ENCODE data around the gene APOB. TPM values are rescaled to one million over a fixed set of nuclear protein-coding genes. Genes with fewer than 3 reads are reported as not detected.

Gene APOB
- total RNA-seq, 2 experiments from 2014 or later, result not detected

DNA sequence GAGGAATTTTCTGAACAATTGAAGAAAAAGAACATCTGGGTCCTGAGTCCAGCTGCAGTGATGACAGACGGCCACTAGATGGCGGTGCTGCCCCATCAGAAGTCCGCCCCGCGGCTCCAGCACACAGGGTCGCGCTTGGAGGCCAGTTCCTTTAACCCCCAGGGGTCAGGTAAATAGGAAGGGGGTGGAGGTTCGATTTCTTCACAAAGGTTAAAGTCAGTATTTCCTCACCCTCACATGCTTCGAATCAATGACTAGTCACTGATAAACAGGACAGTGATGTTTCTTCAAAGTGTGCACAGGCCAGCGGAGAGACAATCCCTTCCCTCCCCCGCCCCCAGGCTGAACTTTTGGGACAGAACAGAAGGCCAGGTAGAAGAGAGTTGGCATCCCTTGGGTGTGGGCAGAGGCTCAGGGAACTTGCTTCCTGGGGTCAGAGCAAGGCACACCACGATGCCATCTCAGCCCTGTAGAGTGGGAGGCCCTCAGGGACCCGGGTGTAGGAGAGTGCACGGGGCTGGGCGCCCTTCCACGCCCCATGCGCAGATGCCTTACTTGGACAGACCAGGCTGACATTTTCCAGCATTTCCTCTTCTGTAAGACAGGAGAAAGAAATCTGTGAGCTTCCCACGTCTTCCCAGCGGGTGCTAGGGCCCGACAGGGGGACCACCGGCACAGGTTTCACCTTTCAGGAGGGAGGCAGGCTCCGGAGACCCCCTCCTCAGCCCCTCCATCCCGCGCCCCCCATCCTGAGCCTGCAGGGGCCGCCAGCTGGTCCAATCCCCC, 722 bp downstream of the APOB start:
- H3K27ac Mint-ChIP-seq, result no peak overlapping the region
- DNase-seq, result peak; percentile 69
- H3K36me3 Mint-ChIP-seq, result no peaks in the 10 kb centered on the region
- peaks cover 27% of the 10 kb centered on the region for H3K27me3 Mint-ChIP-seq
- intact Hi-C loops (cut with micrococcal nuclease), result loop anchor here (1.0 to 5.0 kb wide), 3 partner anchors 75 to 381 kb away; no protein-coding TSS in a partner anchor
- no peak overlapping the region for H3K4me3 Mint-ChIP-seq
- H3K4me1 Mint-ChIP-seq (ENCODE audit: low read depth), result peaks cover 3% of the 10 kb centered on the region
- H3K9me3 Mint-ChIP-seq, result no peaks in the 10 kb centered on the region
- ChIA-PET CTCF (interaction anchor here (0.7 to 3.2 kb wide), 14 partner anchors 9 to 382 kb away, joined by 3 to 30 read pairs (median 3); no protein-coding TSS in a partner anchor), POLR2A (no interaction called here)

DNA sequence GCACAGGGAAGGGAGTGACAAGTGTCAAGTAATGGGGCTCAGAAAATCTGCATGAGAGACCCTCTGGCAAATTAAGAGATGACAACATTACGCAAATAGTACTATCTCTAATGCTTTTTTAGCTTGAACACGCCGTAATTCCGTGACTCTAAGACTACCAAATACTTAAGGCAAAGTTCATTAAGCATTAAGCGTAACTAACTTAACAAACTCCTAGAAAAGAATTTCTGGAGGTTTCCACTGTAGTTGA, 1.2 kb downstream of the APOB start:
- ChIA-PET POLR2A (no interaction called here), CTCF (interaction anchor here (0.7 to 3.2 kb wide), 13 partner anchors 9 to 381 kb away, joined by 3 to 30 read pairs (median 3); no protein-coding TSS in a partner anchor)
- Mint-ChIP-seq H3K4me3 (no peak overlapping the region), H3K9me3 (no peaks in the 10 kb centered on the region), H3K27ac (no peak overlapping the region), H3K27me3 (peaks cover 27% of the 10 kb centered on the region), H3K4me1 (ENCODE audit: low read depth) (peaks cover 3% of the 10 kb centered on the region), H3K36me3 (no peaks in the 10 kb centered on the region)
- no peak for DNase-seq
- intact Hi-C loops (cut with micrococcal nuclease), result loop anchor here (5.0 kb wide), 1 partner anchor 380 kb away; no protein-coding TSS in a partner anchor

DNA sequence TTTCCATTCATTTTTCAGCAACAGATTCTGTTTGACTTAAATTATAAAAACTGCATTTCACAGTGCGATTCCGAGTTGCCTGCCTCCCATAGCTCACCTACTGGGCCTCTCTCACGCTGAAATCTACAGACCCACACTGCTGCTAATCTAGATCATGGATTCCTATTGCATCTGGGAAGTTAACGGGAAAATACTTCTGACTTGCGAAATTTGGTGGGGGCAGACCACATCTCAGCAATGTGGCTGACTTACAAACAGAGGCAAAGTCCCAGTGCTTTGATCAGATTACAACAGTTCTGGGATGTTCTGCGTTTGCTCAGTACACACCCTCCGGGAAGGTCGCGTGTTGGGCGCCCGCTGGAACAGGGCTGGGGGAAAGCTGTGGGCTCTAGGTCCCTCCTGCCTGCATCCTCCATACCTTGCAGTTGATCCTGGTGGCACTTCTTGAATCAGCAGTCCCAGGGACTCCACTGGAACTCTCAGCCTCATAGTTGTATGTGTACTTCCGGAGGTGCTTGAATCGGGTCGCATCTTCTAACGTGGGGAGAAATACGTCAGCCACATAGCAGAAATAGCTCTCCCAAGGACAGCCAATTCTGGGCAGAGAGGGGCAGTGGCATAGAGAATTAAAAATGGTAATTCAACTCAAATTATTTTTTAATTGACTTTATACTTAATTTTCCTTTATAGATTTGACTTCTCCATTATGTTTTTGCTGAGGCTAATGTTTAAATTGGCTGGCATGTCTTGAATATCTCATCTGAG, 1.7 kb downstream of the APOB start:
- Mint-ChIP-seq H3K27ac (no peak overlapping the region), H3K4me3 (no peak overlapping the region), H3K27me3 (peaks cover 27% of the 10 kb centered on the region), H3K36me3 (no peaks in the 10 kb centered on the region), H3K4me1 (ENCODE audit: low read depth) (peaks cover 3% of the 10 kb centered on the region), H3K9me3 (no peaks in the 10 kb centered on the region)
- intact Hi-C loops (cut with micrococcal nuclease), result loop anchor here (5.0 kb wide), 1 partner anchor 380 kb away; no protein-coding TSS in a partner anchor
- ChIA-PET CTCF (interaction anchor here (0.7 to 3.2 kb wide), 13 partner anchors 8 to 381 kb away, joined by 3 to 30 read pairs (median 3); no protein-coding TSS in a partner anchor), POLR2A (no interaction called here)
- DNase-seq, result no peak

DNA sequence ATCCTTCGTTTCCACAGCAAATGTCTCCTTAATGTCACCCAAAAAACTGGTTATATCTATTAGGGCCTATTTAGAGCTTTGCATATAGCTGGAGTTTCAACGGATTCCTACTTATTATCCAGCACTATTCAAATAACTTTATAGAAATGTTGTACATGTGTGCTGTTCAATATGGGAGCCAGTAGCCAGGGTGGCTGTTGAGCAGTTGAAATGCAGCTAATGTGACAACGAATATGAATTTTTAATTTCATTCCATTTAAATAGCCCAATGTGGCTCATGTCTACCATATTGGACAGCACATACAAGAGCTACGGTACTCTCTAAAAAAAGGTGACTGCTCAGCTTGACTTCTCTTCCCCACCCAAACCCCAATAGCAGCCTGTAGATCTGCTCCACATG, 2.4 kb downstream of the APOB start:
- CTCF ChIA-PET, result interaction anchor here (3.2 kb wide), 1 partner anchor 276 kb away, joined by 30 read pairs; no protein-coding TSS in a partner anchor
- intact Hi-C loops (cut with micrococcal nuclease), result loop anchor here (5.0 kb wide), 1 partner anchor 379 kb away; no protein-coding TSS in a partner anchor
- Mint-ChIP-seq H3K36me3 (no peaks in the 10 kb centered on the region), H3K4me3 (no peak overlapping the region), H3K27ac (no peak overlapping the region), H3K27me3 (peaks cover 27% of the 10 kb centered on the region), H3K9me3 (no peaks in the 10 kb centered on the region), H3K4me1 (ENCODE audit: low read depth) (peaks cover 3% of the 10 kb centered on the region)
- DNase-seq, result no peak
- POLR2A ChIA-PET, result no interaction called here

DNA sequence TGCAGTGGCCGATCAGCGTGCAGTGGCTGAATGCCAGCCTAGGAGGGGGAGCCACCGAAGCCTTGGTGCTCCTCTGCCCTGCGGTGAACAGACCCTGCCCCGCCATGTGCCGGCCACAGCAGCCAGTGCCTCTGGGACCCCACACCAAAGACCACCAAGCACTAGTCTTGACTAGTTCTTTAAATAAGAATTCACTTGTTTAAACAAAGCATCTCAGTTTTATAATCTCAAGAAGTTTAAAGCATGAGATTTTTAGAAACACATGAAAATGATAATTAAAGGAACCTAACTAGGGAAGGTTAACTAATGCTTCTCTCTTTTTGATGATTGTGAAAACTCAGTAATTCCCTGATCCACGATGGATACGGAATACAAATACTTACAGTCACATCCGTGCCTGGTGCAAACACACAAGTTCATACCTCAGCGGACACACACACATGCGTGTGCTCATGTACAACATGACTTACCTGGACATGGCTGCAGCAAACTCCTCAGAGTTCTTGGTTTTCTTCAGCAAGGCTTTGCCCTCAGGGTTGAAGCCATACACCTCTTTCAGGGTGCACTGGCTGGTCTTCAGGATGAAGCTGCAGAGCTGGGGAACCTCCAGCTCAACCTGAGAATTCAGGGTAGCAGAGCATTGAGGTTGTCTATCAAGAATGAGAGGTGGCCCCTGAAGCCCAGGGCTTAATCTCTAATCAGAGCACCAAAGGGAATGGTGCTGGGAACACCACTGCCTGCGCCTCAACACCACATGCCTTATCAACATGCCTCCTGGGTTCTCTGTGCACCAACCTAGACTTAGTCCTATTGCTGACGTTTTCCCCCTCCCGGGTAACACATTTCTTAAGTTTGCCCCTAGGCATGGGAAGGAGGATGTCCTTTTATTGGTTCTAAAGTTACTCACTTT, 3.1 kb downstream of the APOB start:
- Mint-ChIP-seq H3K36me3 (no peaks in the 10 kb centered on the region), H3K27ac (no peak overlapping the region), H3K27me3 (peaks cover 24% of the 10 kb centered on the region), H3K4me3 (no peak overlapping the region), H3K9me3 (no peaks in the 10 kb centered on the region), H3K4me1 (ENCODE audit: low read depth) (peaks cover 3% of the 10 kb centered on the region)
- ChIA-PET POLR2A (no interaction called here), CTCF (interaction anchor here (3.2 kb wide), 1 partner anchor 277 kb away, joined by 30 read pairs; no protein-coding TSS in a partner anchor)
- intact Hi-C loops (cut with micrococcal nuclease), result loop anchor here (5.0 kb wide), 1 partner anchor 378 kb away; no protein-coding TSS in a partner anchor
- DNase-seq, result no peak

DNA sequence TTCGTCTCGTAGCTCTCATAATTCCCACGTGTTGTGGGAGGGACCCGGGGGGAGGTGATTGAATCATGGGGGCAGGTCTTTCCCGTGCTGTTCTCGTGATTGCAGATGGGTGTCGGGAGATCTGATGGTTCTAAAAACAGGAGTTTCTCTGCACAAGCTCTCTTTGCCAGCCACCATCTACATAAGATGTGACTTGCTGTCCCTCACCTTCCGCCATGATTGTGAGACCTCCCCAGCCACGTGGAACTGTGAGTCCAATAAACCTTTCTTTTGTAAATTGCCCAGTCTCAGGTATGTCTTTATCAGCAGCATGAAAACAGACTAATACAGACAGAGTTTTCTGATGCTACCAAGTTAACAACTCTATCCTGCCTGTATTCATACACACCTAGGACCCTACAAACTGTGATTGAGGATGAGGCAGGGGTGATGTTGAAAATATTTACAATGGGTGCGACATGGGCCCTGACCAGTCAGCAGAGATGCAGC, 3.9 kb downstream of the APOB start:
- H3K9me3 Mint-ChIP-seq, result no peaks in the 10 kb centered on the region
- ChIA-PET POLR2A (no interaction called here), CTCF (no interaction called here)
- H3K27ac Mint-ChIP-seq, result no peak overlapping the region
- H3K4me1 Mint-ChIP-seq (ENCODE audit: low read depth), result peaks cover 3% of the 10 kb centered on the region
- no peak for DNase-seq
- intact Hi-C loops (cut with micrococcal nuclease), result loop anchor here (5.0 kb wide), 1 partner anchor 378 kb away; no protein-coding TSS in a partner anchor
- H3K4me3 Mint-ChIP-seq, result no peak overlapping the region
- peaks cover 19% of the 10 kb centered on the region for H3K27me3 Mint-ChIP-seq
- H3K36me3 Mint-ChIP-seq, result no peaks in the 10 kb centered on the region

DNA sequence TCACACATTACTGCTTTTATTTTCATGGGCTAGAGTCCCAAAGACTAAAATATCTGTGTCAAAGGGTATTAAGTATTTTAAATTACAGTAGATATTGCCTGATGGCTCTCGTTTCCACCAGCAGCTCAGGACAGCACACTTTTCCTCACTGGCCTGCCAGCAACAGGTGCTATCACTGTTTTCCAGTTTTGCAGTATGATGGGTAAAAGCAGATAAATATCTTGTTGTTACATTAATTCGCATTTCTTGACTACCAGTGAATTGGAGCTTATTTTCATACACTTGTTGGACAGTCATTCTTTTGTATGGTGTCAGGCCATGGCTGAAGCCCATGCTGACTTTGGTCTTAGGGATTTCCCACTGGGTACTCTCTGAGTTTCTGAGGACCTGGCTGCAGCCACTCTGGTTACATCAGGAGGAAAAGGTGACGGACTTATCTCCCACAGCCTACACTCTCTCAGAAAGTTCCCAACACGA, 4.8 kb downstream of the APOB start:
- Mint-ChIP-seq H3K9me3 (no peaks in the 10 kb centered on the region), H3K36me3 (no peaks in the 10 kb centered on the region), H3K27ac (no peak overlapping the region), H3K27me3 (peaks cover 11% of the 10 kb centered on the region), H3K4me1 (ENCODE audit: low read depth) (peaks cover 3% of the 10 kb centered on the region), H3K4me3 (no peak overlapping the region)
- no peak for DNase-seq
- intact Hi-C loops (cut with micrococcal nuclease), result no loop called here
- ChIA-PET POLR2A (no interaction called here), CTCF (no interaction called here)

DNA sequence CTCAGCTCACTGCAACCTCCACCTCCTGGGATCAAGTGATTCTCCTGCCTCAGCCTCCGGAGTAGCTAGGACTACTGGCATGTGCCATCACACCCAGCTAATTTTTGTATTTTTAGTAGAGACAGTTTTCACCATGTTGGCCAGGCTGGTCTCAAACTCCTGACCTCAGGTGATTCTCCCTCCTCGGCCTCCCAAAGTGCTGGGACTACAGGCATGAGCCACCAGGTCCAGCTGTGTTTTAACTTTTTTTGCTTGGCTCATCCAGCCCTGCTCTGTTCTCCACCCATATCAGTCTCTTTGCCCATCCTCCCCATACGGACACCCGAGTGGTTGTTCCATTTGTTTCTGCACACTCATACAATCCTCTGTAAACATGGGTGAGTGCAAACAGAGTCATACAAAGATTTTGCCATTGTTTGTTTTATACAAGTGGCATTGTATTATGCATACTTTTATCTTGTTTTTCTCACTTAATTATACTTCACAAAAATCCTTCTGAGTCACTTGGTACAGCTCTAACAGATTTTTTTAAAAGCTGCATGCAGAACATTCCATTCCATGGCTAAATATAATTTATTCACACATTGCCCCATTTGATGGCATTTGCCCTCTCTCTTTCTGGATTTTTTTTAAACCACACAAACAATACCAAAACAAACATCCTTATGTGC, 5.3 kb downstream of the APOB start:
- POLR2A ChIA-PET, result no interaction called here
- Mint-ChIP-seq H3K27me3 (peaks cover 11% of the 10 kb centered on the region), H3K4me1 (ENCODE audit: low read depth) (peaks cover 3% of the 10 kb centered on the region), H3K4me3 (no peak overlapping the region), H3K9me3 (no peaks in the 10 kb centered on the region), H3K36me3 (no peaks in the 10 kb centered on the region), H3K27ac (no peak overlapping the region)
- intact Hi-C loops (cut with micrococcal nuclease), result no loop called here
- no peak for DNase-seq
- CTCF ChIA-PET, result no interaction called here

DNA sequence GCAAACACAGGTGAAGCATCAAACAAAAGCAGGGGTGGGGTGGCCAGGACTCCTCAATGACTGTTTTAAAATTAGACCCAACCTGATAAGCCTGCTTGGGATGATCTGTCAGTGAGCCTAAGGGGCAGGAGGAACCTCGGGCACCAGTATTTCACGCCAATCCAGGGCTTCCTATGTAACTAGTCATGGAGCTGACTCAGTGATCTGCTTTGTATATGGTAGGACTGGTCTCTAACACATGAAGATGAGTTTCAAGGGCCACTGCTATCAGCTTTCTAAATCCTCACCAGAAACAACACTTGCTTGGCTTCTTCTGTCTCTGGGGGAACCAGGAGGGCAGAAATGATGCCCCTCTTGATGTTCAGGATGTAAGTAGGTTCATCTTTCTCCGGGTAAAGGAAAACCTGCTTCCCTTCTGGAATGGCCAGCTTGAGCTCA, 6.2 kb downstream of the APOB start:
- POLR2A ChIA-PET, result no interaction called here

DNA sequence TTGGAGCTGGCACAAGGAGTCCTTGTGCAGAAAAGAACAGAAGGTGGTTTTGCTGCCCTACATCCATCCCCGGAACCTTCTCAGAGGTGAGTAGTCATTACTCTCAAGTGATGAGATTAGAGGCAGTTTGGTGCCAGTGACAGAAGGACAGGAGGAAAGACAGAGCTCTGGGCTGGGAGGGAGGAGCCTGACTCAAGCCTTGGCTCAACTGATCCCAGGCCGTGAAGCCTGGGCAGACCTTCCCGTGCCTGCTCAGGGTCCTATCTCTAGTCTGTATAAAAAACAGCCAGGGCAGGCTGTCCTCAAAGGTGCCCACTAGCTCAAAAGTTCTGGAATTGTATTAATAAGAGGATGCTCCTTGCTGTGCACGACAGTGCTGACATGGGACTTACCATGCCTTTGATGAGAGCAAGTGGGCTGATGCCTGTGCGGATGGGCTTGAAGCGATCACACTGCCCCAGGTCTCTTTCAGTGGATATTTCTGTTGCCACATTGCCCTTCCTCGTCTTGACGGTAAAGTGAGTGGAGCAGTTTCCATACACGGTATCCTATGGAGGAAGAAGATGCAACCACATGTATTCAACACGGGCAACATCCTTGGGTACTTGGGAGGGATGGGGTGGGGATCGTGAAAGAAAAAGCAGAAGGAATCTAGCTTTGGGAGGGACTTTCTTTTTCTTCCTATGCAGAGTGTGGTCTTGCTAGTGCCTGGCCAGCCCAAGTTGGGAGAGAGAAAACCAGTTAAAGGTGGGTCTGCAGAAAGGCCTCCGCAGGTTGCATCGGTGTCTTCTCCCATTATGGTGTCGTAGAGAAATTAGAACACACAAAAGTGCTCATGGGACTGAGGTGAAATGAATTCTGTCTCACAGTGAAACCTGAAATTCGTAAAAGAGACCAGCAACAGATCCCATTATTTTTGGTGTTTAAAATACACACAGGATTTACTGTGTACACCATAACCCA, 6.9 kb downstream of the APOB start:
- no peak overlapping the region for H3K4me3 Mint-ChIP-seq
- DNase-seq, result no peak
- no peaks in the 10 kb centered on the region for H3K9me3 Mint-ChIP-seq
- H3K27ac Mint-ChIP-seq, result no peak overlapping the region
- peaks cover 6% of the 10 kb centered on the region for H3K27me3 Mint-ChIP-seq
- intact Hi-C loops (cut with micrococcal nuclease), result no loop called here
- CTCF ChIA-PET, result no interaction called here
- H3K36me3 Mint-ChIP-seq, result no peaks in the 10 kb centered on the region
- H3K4me1 Mint-ChIP-seq (ENCODE audit: low read depth), result no peaks in the 10 kb centered on the region
- POLR2A ChIA-PET, result no interaction called here

More for the DNA sequence above, 6.2 kb downstream of the APOB start:
- H3K9me3 Mint-ChIP-seq, result no peaks in the 10 kb centered on the region
- no peaks in the 10 kb centered on the region for H3K36me3 Mint-ChIP-seq
- no peak overlapping the region for H3K27ac Mint-ChIP-seq
- intact Hi-C loops (cut with micrococcal nuclease), result no loop called here
- H3K4me3 Mint-ChIP-seq, result no peak overlapping the region
- H3K27me3 Mint-ChIP-seq, result peaks cover 7% of the 10 kb centered on the region
- CTCF ChIA-PET, result no interaction called here
- no peaks in the 10 kb centered on the region for H3K4me1 Mint-ChIP-seq (ENCODE audit: low read depth)
- DNase-seq, result no peak
